K562 (cell line): ENCODE results near the gene EXD2. TPM values are rescaled to one million over a fixed set of nuclear protein-coding genes. Genes with fewer than 3 reads are reported as not detected.
A peak's percentile ranks its signal among the peaks of the same experiment; 100 is the strongest.

Experiments
- CHAMP1 ChIP-seq: fragments of 450-650 bp; IDR thresholded peaks from 2 replicates; pipeline ENCODE4 v1.6.1; 2016; ENCODE audit warnings: mild to moderate bottlenecking
- HMGXB4 ChIP-seq: sonication (generic); formaldehyde crosslinking; IDR thresholded peaks from 2 replicates; pipeline ENCODE4 v1.8.1; 2023; ENCODE audit warnings: mild to moderate bottlenecking, missing genetic modification reagents
- NCOA6 ChIP-seq: fragments of 450-650 bp; IDR thresholded peaks from 2 replicates; pipeline ENCODE4 v1.6.1; 2017; ENCODE audit warnings: mild to moderate bottlenecking
- NFRKB ChIP-seq: fragments of 450-650 bp; IDR thresholded peaks from 2 replicates; pipeline ENCODE4 v1.6.1; 2016; ENCODE audit warnings: low read depth
- RFX1 ChIP-seq: fragments of 450-650 bp; IDR thresholded peaks from 2 replicates; pipeline ENCODE4 v1.6.1; 2016; ENCODE audit warnings: mild to moderate bottlenecking, moderate library complexity
- SMARCA4 ChIP-seq: fragments of 450-650 bp; IDR thresholded peaks from 2 replicates; pipeline ENCODE4 v1.6.1; 2016
- ZBTB17 ChIP-seq: fragments of 450-650 bp; formaldehyde crosslinking; IDR thresholded peaks from 2 replicates; pipeline ENCODE4 v1.4.0; 2020; ENCODE audit warnings: mild to moderate bottlenecking
- ZNF766 ChIP-seq: fragments of 200-800 bp; sonication (Bioruptor generic); conservative IDR thresholded peaks from 2 replicates; pipeline ENCODE4 v1.6.1; 2016; ENCODE audit warnings: missing genetic modification characterization, missing compliant biosample characterization
- polyA plus RNA-seq, 8 experiments: library from polyadenylated mRNA; depleted of rRNA in 4 of 8; stranded (reverse) in 5 of 8; unstranded in 3 of 8; fragments of >200 nt; fragmentation: Nextera tagmentation in 2 of 8; fragmentation: Illumina TruSeq in 1 of 8; extraction: Ambion mirVana in 2 of 8; extraction: Trizol in 1 of 8; gene quantifications; 2 replicates each; pipeline versions ENCODE4 v1.2.1 to v1.2.3, GENCODE V29; 2011 to 2014; ENCODE audit warnings: inconsistent platforms in 1 of 8, missing spikeins in 1 of 8
- total RNA-seq, 7 experiments: library from RNA; depleted of rRNA in 6 of 7; stranded (reverse); fragments of >200 nt in 6 of 7; fragmentation: Illumina TruSeq in 2 of 7; extraction: Trizol in 2 of 7; gene quantifications; 2 replicates each; pipeline versions ENCODE4 v1.2.1 to v1.2.3, GENCODE V29; 2011 to 2021; ENCODE audit warnings: low replicate concordance in 1 of 7
- TF ChIP-seq, protein P1 (sequence below): fragments of 250-450 bp; sonication (Bioruptor Pico); IDR thresholded peaks from 2 replicates; pipeline ENCODE4 v1.4.0; 2020; ENCODE audit warnings: mild to moderate bottlenecking
- TF ChIP-seq, protein P2 (sequence below): fragments of 450-650 bp; IDR thresholded peaks from 2 replicates; pipeline ENCODE4 v1.6.1; 2016; ENCODE audit warnings: mild to moderate bottlenecking, moderate library complexity

The EXD2 gene
- total and polyA plus RNA-seq, 9 of the 15 experiments (the other 6 are each of a cell fraction or from before 2014, with no cell fraction given) = 1.6 to 7.5 (median 3.7) TPM

DNA sequence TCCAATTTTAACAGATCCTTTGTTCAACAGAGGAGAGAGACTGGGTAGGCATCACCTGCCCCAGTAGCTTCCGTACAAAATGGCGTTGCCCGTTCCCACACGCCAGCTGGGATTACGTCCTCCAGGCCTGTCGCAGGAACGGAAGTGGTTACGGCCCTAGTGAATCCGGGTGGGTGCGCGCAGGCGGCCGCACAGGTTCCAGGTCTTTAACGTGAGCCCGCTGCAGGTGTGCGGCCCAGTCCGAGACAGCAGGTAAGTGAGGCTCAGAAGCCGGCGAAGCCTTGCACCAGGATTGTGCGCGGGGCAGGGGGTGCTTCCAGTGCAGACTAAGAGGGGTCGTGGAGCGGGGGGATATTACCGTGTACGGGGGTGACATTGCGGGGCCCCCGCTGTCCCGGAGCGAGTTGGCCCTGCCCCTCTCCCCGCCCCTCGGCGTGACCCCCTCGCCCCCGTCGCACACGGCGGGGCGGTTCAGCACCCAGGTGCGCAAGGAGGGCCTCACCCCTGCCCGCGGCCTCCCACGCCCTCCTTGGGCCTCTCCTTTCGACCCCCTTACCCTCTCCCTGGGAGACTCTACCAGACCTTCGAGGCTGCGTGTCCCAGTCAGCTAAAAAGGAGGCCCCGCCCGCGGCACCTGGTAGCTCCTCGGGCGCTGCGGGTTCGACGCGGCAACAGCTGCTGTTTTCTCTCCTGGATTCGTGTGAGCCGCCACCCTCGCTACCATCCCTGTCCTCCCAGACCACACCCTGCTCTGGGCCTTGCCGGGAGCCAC, at the start of gene EXD2 (continued):
- TF ChIP-seq, protein P1, sequence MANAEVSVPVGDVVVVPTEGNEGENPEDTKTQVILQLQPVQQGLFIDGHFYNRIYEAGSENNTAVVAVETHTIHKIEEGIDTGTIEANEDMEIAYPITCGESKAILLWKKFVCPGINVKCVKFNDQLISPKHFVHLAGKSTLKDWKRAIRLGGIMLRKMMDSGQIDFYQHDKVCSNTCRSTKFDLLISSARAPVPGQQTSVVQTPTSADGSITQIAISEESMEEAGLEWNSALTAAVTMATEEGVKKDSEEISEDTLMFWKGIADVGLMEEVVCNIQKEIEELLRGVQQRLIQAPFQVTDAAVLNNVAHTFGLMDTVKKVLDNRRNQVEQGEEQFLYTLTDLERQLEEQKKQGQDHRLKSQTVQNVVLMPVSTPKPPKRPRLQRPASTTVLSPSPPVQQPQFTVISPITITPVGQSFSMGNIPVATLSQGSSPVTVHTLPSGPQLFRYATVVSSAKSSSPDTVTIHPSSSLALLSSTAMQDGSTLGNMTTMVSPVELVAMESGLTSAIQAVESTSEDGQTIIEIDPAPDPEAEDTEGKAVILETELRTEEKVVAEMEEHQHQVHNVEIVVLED = peak; percentile 74
- TF ChIP-seq HMGXB4 (CRISPR knock-in tag) (no peak), RFX1 (no peak), ZNF766 (CRISPR knock-in tag) (peak; percentile 56), NFRKB (peak; percentile 95), CHAMP1 (peak; percentile 5; the same call in 1 of the 2 replicates), SMARCA4 (no peak), NCOA6 (0 out of 2 replicates have a peak, but pooled peaks have one; percentile 21), ZBTB17 (CRISPR knock-in tag) (peak; percentile 30; the same call in 1 of the 2 replicates)
- TF ChIP-seq, protein P2, sequence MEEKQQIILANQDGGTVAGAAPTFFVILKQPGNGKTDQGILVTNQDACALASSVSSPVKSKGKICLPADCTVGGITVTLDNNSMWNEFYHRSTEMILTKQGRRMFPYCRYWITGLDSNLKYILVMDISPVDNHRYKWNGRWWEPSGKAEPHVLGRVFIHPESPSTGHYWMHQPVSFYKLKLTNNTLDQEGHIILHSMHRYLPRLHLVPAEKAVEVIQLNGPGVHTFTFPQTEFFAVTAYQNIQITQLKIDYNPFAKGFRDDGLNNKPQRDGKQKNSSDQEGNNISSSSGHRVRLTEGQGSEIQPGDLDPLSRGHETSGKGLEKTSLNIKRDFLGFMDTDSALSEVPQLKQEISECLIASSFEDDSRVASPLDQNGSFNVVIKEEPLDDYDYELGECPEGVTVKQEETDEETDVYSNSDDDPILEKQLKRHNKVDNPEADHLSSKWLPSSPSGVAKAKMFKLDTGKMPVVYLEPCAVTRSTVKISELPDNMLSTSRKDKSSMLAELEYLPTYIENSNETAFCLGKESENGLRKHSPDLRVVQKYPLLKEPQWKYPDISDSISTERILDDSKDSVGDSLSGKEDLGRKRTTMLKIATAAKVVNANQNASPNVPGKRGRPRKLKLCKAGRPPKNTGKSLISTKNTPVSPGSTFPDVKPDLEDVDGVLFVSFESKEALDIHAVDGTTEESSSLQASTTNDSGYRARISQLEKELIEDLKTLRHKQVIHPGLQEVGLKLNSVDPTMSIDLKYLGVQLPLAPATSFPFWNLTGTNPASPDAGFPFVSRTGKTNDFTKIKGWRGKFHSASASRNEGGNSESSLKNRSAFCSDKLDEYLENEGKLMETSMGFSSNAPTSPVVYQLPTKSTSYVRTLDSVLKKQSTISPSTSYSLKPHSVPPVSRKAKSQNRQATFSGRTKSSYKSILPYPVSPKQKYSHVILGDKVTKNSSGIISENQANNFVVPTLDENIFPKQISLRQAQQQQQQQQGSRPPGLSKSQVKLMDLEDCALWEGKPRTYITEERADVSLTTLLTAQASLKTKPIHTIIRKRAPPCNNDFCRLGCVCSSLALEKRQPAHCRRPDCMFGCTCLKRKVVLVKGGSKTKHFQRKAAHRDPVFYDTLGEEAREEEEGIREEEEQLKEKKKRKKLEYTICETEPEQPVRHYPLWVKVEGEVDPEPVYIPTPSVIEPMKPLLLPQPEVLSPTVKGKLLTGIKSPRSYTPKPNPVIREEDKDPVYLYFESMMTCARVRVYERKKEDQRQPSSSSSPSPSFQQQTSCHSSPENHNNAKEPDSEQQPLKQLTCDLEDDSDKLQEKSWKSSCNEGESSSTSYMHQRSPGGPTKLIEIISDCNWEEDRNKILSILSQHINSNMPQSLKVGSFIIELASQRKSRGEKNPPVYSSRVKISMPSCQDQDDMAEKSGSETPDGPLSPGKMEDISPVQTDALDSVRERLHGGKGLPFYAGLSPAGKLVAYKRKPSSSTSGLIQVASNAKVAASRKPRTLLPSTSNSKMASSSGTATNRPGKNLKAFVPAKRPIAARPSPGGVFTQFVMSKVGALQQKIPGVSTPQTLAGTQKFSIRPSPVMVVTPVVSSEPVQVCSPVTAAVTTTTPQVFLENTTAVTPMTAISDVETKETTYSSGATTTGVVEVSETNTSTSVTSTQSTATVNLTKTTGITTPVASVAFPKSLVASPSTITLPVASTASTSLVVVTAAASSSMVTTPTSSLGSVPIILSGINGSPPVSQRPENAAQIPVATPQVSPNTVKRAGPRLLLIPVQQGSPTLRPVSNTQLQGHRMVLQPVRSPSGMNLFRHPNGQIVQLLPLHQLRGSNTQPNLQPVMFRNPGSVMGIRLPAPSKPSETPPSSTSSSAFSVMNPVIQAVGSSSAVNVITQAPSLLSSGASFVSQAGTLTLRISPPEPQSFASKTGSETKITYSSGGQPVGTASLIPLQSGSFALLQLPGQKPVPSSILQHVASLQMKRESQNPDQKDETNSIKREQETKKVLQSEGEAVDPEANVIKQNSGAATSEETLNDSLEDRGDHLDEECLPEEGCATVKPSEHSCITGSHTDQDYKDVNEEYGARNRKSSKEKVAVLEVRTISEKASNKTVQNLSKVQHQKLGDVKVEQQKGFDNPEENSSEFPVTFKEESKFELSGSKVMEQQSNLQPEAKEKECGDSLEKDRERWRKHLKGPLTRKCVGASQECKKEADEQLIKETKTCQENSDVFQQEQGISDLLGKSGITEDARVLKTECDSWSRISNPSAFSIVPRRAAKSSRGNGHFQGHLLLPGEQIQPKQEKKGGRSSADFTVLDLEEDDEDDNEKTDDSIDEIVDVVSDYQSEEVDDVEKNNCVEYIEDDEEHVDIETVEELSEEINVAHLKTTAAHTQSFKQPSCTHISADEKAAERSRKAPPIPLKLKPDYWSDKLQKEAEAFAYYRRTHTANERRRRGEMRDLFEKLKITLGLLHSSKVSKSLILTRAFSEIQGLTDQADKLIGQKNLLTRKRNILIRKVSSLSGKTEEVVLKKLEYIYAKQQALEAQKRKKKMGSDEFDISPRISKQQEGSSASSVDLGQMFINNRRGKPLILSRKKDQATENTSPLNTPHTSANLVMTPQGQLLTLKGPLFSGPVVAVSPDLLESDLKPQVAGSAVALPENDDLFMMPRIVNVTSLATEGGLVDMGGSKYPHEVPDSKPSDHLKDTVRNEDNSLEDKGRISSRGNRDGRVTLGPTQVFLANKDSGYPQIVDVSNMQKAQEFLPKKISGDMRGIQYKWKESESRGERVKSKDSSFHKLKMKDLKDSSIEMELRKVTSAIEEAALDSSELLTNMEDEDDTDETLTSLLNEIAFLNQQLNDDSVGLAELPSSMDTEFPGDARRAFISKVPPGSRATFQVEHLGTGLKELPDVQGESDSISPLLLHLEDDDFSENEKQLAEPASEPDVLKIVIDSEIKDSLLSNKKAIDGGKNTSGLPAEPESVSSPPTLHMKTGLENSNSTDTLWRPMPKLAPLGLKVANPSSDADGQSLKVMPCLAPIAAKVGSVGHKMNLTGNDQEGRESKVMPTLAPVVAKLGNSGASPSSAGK = peak; percentile 64
